Cortex of kidney (tissue), 1 donor: ENCODE measurements around the gene CFAP61.
"Not testable (repeated sequence)": the region's sequence is repeated elsewhere in the genome, so short reads cannot be mapped to it uniquely, and the experiment has no call there.

Experiments used
- DNase-seq: peaks from one replicate; lab custom pipeline; 2025; lab: John Stamatoyannopoulos, UW

The CFAP61 gene

DNA sequence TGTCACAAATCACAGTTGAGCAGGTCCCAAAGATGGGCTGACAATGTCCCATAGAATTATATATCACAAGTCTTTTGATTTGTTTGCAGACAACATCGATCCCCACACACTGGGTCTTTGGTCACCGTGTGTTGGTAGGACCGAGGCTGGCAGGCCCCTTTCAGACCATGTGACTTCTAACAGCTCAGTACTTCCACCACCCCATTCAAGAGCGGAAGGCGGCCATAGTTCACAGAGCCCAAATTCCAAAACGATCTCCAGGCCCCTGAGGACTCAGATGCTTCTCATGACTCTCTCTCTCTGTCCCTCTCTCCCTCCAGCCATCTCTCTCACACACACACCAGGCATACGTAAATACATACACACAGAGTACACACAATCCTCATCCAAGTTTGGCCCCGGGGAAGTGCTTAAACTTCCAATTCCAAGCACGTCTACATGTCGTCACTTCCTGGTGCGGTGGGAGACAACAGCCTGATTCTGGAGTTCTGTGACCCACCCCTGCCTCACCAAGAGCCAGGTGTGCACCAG is 159.7 kb downstream of the CFAP61 start:
- DNase-seq = no peak

DNA sequence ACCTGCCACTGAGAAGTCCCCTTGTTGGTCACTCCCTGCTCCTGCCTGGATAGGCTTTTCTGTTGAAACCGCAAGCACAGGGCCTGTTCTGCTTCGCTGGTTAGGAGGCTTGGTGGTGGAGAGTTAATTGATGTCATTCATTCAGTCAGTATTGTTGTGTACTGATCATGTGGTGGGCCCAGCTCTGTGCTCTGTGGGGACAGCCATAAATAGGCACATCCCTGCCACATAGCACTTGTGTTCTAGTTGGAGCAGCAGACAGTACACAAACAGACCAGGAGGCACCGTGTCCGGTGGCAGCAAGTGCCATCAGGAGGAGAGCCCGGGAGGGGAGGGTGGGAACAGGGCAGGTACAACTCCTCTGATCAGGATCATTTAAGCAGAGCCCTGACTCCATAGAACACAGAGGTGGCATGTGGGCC is 160.4 kb downstream of the CFAP61 start:
- DNase-seq = no peak

DNA sequence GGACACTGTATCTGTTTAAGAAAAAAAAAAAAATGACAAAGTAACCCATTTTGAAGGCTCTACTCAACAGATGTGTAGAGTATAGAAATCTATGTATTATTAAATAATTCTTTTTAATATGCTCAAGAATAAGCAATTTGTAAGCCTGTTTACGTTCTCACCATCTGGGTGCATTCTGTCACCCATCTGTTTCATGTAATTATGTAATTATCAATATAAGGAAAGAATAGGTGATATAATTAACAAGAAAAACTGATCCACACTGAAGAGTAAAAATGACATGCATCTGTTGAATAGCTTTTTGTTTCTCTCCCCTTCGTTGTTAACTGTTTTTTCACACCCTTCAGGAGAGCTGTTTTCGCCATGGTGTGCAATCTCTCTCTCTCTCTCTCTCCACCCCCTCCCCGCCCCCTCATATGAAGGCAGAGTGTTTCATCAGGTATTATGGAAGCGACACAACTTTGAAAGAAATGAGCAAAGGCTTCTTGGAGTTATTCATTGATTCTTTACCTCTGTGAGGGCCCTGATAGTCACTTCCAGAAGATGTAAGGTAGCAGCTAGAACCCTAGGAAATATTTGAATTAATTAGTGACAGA is 161.3 kb downstream of the CFAP61 start:
- no peak for DNase-seq

DNA sequence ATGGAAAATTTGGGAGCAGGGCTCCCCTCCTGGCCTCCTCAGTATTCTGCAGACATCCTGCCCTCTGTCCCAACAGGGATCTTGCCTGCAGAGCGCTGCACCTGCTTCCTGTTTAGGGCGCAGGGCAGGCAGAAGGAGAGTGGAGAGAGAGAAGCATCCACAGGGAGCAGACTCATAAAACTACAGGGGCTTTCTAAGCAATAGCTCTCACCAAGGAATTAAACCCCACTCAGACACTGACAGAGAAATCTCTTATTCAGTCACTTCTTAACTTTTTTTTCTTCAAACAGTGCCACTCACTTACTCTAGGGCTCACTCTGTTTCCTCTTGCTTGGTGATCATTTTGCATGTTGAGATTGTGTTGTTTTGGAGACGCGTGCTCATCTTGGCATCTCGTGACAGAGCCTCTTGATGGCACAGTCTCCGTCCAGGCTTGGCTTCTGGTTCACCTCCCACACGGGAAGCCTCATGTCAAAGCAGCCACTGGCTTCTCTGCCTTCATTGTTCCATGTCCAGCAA is 162.5 kb downstream of the CFAP61 start:
- DNase-seq = no peak

DNA sequence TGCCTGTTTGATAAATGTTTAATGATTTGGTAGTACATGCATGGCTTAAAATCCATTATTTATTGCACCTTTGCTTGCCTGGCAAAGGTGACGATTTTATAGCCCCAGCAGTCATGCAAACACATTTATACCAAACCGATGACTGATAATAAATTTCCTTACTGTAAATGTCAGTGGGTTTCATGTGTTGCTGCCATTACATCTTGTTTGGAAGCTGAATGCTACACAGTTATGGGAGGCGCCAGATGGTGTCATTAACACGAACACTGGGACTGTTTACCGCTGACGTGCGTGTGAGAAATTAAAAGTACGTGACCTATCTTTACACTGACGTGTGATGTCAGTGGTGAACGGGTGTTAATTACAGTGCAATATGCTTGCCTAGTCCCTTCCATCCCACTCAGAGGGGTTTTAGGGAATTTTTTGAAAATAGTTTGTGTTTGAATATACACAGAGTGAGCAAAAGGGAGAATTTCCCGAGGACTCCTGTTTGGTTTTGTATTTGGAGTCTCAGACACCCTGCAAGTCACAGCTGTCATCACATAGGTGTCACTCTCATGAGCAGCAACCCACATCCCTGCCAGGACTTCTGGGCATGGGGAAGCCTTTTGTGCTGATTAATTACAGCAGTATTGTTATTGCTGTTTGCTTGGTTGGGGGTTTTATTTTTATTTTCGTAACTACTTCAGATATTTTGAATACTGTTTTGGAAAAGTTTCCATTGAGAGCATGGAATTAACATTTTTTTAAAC is 163.8 kb downstream of the CFAP61 start:
- DNase-seq = no peak

DNA sequence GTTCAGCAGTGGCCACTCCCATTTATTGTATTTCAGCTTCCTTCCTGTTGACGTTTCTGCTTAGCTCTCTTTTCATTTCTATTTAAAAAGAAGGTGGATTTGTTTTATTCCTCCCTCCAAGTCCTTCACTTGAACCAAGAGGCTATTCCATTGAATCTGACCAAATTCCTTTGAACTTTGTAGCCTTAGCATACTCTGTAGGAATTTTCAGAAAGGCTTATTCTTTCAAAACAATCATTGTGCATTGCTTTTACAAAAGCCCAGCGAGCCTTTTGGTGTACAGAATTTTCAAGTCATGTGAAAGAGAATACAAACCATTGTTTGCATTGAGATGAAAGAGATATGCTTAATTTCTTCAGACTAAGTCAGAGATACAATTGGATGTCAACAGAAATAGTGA is 164.6 kb downstream of the CFAP61 start:
- no peak for DNase-seq

DNA sequence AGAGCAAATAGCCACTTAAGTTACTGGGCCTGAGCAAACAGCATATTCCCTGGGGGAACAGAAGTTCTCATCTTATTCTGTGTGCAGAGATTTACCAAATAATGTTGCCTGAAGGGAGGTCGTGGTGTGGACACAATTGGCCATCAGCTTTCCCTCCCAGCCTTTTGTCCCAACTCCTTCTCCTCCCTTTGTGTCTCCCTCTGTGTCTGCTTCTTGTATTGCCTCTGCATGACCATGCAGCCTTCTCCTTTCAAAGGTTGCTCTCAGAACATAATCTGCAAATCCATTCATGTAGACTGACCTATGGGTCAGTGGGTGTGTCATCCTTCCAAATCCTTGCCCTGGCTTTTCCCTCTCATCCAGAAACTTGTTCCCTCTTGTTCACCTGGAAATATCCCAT is 165.3 kb downstream of the CFAP61 start:
- DNase-seq = no peak

DNA sequence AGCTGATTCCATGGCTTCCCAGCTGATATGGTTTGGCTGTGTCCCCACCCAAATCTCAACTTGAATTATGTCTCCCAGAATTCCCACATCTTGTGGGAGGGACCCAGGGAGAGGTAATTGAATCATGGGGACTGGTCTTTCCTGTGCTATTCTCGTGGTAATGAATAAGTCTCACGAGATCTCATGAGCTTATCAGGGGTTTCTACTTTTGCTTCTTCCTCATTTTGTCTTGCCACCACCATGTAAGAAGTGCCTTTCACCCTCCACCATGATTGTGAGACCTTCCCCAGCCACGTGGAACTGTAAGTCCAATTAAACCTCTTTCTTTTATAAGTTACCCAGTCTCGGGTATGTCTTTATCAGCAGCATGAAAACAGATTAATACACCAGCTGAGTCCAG is 165.8 kb downstream of the CFAP61 start:
- not testable (repeated sequence) for DNase-seq

DNA sequence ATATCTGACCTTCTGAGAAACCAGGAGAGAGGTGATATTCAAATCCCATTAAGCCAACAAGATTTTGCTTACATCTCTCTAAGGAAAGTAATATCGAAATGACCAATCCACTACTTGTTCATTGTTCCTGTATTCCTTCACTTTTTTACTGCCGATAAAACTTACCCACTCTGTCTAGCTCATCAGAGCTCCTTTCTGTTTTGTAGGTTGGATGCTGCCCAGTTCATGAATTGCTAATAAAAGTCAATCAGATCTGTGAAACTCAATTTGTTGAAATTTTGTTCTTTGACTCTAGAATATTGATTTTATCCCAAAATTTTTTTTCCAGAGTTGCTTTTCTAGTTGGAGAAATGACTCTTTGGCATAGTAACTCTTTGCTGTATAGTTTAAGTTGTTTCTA is 166.7 kb downstream of the CFAP61 start:
- no peak for DNase-seq

DNA sequence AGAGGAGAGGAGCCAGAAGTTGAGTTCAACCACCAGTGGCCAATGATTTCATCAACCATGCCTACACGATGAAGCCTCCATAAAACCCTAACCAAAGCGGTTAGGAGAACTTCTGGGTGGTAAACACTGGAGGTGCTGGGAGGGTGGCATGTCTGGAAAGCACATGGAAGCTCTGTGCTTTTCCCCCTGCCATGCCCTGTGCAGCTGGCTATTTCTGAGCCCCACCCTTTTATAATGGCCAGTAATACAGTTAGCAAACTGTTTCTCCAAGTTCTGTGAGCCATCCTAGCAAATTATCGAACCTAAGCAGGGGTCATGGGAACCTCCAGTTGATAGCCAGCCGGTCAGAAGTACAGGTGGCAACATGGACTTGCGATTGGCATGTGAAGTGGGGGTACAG is 167.8 kb downstream of the CFAP61 start:
- DNase-seq = no peak

DNA sequence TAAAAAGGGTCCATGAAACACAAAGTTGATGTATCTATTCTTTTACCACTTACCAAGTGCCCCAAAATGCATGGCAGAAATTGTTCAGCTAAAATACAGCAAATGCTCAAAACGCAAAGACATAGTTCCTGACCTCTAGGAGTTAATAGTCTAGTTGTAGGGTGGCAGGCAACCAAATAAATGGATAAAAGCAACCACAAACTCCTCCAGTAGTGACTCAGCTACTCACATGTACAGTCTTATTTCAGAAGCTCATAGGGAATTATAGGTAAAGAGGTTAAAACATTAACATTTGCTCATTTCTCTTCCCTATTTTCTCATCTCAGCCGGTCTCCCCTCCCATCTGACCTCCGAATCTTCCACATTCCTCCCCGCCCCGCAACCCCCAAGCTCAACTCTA is 171.6 kb downstream of the CFAP61 start:
- DNase-seq = no peak

DNA sequence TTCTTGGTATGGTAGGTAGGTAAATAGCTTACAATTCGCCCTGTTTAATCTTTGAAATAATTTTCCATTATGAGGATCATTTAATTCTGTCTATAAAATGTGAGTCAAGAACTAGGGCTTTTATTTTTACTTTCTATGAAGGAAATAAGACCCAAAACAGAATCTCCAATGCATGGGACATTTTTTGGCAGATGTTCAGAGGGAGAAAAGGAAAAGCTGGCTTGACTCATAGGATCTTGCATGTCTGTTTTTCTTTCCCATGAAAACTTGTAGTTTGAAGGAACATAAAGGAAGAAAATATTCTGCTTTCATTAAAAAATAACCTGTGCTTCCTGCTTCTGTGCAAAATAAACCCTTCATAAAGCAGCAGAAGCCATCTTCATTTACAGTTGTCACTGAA is 172.5 kb downstream of the CFAP61 start:
- no peak for DNase-seq

DNA sequence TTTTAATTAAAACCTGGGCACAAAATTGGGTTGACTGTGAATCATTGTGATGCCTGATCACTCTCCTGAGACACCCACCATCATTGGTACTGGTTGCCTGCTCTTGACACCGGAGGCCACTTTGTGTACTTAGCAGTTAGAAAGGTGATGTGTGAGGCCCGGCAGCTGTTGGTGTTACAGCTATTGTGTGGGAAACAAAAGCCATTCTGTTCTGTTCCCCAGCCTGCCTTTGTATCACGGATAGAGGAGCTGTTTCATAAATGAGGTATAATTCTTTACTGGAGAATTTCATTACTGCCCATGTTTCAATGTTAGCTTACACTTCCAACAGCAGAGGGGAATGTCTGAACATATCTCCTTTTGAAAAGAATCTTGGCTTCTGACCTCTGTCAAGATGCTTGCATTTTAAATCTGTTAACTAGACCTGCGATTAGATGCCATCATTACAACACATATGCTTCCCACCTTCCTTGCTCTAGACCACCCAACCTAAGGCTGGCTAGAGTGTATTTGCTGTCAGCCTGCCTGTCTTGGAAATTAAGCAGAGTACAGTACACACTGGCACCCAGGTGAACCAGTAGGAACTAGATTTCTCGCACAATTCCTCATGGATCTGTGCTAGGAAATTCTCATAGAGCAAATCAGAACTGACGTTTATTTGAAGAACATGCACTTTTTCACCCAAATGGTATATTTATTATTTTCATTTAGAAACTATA is 173.2 kb downstream of the CFAP61 start:
- no peak for DNase-seq

DNA sequence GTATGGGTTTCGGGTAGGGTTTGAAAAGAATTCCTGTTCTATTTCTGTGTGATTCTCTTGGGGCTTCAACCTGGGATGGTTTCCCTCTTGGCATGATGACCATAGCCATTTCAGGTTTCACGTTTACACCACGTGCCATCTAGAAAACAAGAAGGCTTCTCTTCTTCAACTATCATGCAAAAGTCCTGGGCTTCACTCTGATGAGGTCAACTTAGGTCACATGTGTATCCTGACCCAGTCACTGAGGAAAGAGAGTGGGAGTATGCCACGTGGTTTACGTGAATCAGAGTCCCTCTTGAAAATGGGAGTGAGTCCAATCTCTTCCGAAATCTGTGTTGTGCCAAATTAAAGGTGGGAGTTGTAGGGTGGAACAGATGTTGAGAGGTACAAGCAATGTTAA is 174.2 kb downstream of the CFAP61 start:
- no peak for DNase-seq

DNA sequence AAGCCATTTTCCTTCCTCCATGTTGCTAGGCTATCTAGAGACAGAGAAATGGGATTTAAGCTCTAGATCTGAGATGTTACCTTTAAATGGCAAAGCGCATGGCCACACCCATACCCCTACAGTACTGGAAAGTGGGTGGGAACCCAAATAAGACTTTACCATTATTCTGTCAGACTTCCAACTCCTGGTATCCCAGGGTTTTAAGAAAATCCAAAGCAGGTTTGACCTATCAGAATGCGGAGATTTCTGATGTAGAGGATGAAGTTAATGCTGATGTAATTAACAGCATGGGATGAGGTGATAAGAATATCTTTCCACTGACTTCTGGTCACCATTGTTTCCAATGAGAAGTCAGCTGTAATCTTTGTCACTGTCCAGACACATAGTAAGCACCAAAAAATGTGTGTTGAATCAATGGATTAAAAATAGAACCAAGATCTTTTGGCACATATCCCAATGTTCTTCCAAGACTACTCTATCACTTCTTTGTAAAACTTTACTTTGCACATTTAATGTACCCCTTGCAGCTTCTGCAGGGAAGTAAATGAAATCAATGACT is 174.8 kb downstream of the CFAP61 start:
- DNase-seq = no peak

DNA sequence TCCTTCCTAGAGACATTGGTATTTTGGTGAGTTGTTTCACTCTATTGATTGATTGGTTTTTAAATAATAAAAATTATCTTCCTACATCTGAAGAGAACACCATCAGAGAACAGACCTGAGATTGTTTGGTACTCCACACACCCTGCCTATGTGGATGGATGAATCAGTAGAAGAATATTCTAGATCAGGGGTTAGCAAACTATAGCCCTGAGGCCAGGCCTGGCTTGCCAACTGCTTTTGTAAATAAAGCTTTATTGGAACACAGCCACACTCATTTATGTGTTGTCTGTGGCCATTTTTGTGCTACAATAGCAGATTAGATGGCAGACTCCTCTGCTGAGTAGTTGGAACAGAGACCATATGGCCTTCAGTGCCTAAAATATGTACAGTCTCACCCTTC is 176.0 kb downstream of the CFAP61 start:
- DNase-seq = no peak

DNA sequence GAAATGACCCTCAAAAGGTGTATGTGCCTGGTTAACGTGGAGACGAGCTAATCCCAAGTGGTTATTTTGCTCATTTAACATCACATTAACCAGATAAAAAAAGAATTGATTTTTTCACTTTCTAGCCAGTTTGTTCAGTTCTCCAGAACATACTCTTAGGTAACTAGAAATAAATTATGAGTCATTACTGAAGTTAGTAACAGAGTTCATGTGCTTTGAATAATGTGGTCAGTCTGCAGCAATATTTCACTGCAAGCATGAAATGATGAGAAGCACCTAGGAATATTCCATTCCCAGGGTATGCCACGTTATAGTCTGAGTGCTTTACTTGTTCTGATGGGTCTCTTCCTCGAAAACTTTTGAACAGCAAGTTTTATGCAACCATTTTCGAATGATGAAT is 177.3 kb downstream of the CFAP61 start:
- no peak for DNase-seq

DNA sequence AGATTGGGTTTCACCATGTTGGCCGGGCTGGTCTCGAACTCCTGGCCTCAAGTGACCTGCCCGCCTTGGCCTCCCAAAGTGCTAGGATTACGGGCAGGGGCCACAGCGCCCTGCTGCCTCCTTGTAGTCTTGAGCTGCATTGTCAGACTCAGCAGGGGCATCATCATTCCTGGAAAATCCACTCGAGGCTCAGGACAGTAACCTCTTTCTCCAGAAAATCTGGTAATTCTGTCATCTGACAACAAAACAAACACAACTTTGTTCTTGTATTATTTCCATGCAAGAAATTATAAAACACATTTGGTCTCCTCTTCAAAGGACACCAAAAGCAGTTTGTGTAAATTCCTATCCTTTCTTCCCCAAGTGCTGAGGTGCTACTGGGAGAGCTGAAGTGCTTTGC is 178.4 kb downstream of the CFAP61 start:
- no peak for DNase-seq

DNA sequence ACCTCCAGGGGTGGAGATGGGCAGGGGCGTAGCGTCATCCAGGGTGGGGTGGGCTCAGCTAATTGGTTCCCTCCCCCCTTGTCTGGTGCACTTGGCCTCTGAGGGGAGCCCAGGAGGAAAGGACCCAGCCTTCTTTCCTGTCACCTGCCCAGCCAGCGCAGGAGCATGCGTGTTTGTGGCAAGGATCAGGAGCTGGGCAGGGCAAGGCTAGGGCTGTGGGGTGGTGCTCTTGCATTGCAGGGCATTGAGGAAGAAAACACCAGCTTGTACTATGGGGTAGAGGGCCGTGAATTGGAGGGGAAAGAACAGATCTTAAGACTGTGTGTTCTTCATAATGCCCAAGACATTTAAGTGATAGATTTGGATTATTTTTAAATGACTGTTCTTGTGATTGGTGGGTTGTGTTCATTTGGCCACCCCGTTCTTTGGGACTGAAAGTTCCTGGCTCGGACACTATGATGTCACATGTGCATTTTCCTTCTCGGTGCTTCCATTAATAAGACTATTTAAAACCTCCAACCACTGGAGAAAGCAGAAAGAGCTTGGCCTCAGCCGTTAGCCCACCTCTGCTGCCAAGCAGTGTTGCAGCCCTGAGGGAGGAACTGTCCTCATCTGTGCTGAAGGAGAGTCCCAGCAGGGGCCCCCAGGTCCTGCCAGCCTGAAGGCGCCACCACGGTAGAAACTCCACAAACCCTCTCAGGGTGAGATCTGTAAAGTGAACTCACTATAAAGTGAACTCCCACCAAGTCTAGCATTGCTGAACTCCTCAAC is 179.4 kb downstream of the CFAP61 start:
- no peak for DNase-seq

DNA sequence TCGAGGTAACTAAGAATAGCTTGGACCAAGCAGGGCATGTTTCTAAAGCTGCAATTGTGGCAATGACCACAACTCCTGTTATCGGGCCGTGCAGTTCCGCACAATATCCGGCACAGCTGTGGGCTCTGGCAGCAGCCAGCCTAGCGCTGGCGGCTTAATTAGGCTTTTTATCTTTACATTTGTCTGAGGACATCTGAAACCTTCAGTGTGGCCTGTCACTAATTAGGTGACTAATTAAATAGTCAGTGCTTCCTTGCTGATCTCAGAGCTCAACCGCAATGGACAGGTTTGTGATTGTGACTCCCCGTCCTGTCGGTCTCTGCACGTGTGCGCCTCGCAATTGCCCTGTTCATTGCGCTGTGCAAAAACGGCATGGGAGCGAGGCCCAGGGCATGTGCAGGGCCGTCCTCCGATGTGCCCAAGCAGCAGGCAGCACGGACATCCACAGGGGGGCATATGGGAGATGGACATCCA is 180.7 kb downstream of the CFAP61 start:
- DNase-seq = no peak

DNA sequence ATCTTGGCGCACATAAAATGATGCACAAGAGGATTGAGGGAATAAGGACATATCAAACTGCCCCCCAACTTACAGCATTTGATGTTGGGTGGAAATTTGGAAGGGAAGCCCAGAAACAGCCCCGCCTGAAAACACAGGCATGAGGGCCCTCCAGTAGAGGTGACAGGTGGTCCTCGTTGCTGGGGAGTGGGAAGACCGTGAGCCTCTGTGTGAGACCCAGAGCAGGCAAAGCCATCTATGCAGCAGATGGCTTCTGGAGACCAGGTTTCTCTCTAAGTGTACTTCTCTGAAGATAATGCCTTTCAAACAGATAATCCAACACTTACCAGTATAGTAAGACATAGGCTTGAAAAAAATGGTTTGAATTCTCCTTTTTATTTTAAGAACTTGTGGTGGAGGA is 183.3 kb downstream of the CFAP61 start:
- no peak for DNase-seq
